Superior temporal gyrus (tissue), 1 donor: Measurements from ENCODE around the gene CADPS.

Source experiments
- DNase-seq: peaks from one replicate; pipeline ENCODE4 v3.0.0-alpha.2; 2016; ENCODE audit errors: extremely low spot score

CADPS gene

GRCh38 chr3:62375655-62376453, 499.4 kb downstream of the CADPS start:
- DNase-seq, result no peak

DNA sequence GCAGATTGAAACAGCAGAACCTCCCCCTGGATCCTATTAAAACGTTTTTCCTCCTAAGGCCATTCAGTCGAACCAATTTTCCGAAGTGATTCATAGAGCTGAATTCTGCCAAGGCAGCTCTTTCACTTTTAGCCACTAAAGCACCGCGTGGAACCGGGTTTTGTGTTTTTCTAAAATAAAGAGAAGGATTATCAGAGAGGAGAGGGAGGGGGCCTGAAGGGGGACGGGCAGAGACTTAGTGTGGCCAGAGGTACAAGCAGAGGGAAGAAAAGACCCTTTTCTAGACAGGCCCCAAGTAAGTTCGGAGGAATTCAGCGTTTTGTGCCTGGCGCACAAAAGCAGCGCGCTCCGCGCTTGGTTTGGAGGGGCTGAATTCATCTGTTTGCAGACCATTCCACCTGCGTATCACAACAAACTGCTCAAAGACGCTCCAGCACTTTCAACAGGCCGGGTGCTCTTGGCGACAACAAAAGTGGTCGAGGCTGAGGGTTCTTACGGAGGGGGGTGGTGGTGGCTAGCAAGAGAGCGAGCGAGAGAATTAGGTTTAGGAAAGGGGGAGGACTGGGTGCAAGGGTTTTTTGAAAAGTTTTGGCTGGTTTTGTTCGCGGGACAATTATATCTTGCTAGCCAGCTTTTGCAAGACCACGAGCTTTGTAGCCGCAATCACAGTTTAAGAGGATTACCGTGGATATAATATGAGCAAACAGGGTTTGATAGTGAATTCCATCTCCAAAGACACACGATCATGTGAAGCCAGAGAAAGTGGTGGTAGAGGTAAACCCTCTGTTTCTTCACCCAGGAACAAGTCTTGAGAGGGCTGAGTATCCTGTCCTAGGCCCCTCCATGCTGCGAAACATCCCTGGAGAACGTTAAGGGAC, 500.6 kb downstream of the CADPS start:
- DNase-seq, result no peak

- DNase-seq, result no peak
Measured at GRCh38 chr3:62373714-62374333, 501.4 kb downstream of the CADPS start.

DNA sequence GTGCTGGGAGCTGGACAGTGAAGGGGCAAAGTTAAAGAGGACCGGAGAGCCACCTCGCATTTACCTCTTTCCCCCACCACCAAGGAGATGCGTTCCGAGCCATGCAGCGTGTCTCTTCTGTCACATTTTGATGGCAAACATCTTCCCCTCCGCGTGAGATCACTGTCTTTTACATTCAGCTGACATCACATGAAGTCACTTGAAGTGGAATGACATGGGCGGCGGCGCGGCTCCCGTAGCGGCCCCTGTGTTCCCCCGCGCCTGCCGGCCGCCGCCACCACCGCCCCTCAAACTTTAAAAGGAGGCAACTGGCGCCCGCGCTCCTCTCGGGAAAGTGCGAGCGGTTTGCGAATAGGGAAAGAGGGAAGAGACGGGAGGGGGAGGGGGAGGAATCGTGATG, 502.0 kb downstream of the CADPS start, which contains the start of gene FEZF2:
Gene FEZF2 (minus strand): TSS at position 336 of the 400 bp plus-strand sequence. CDS start 682 bp downstream, outside the sequence.
- no peak for DNase-seq

DNA sequence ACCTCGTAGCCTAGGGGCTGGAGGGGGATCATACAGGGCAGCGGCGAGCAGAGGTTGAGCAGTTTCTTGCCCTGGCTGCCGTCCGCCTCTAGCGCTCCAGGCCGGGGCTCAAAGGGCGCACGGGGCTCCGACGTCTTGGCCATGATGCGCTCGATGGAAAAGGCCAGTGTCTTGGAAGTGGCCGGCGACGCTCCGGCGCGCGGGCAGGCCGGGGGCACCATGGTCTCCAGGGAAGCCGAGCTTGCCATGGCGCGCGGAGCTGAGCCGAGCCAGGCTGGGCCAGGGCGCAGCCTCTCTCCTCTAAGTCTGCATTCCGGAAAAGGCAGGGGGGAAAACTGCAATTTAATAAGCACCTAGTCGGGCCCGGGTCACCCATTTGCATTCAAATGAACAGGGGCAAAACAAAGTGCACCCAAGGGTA, 502.6 kb downstream of the CADPS start:
- DNase-seq, result no peak

- DNase-seq, result no peak
Measured at GRCh38 chr3:62371720-62372591, 503.3 kb downstream of the CADPS start.

DNA sequence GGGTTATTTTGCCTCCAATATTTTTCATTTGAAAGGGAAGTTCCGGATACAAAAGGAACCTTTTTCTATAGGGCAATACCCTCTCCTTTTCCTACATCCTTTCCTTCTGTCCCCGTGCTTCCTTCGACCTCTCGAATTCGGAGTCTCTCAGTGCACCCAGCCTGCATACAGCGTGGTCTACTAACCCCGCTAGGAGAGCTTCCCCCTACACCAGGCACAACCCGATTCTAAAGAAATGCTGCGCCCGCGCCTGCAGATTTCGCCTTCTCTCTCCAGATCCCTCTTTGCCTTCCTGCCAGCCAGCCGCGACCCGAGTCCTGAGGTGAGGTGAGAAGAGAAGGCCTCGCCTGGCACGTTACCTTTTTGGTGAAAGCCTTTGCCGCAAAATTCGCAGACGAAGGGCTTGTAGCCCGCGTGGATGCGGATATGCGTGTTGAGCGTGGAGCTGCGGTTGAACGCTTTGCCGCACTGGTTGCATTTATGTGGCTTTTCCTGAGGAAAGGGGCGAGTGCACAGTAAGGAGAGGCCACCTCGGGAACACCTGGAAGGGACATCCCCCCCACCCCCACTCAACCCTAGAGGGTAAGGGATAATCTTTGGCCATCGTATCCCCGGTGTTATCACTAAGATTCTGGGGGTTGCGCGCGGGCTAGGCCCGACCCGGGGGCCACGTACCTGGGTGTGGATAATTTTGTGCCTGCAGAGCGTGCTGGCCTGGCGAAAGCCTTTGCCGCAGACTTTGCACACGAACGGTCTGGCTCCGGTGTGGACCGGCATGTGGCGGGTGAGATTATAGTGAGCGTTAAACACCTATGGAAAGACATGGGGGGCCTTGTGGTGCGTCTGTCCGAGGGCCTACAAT, 504.1 kb downstream of the CADPS start:
- DNase-seq, result no peak

- no peak for DNase-seq
Measured at GRCh38 chr3:62370112-62370857, 504.9 kb downstream of the CADPS start.

GRCh38 chr3:62369476-62369743, 505.8 kb downstream of the CADPS start:
- DNase-seq, result no peak

DNA sequence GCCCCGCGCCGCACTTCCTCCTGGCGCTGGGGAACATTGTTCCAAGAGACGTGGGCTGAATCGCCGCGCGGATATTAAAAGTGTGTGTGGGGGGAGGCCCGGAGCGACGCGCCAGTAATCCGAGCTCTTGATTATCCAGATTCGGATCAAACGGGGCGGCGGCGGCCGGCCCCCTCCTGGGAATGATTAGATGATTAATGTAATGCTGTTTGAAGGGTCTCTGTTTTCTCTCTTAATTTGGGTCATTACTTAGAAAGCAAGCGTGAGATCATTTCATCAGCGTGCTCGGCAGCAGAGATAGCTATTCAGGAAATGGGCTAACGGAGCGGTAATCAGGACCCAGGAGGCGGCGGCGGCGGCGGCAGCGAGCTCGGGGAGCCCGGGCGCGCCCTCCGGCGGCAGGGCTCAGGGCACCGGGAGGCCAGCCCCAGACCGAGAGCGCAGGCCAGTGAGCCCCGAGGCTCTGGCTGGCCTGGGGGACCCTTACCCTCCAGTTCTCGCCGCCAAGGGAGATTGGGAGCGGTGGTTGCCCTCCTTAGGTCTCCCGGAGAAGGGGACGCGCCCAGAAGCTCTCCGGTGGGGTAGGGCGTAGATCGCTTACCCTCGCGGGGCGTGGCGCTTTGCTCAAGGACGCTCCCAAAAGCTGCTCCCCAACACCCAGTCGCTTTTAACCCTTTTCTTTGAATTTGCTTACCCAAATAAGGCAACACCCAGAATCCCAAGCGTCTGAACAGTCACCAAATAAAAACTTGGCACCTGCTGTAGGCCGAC, 506.3 kb downstream of the CADPS start:
- DNase-seq, result no peak

DNA sequence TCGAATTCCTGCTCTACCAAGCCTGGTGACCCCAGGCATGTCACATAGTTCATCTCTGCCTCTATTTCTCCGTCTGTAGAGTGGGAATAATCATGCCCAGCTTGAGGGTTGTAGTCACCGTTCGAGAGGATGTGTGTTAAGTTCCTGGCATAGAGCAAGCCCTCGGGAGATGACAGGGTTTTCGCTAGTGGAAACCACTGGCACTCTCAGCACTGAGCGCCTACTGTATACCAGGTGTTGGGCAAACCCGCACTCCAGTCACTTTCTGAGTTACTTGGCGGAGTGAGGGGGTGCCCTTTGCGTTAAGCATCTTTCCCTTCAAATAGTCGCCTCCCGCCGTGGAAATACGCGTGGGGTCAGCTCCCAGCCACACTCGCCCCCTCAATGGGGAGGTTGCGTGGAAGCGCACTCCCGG, 506.9 kb downstream of the CADPS start:
- no peak for DNase-seq

DNA sequence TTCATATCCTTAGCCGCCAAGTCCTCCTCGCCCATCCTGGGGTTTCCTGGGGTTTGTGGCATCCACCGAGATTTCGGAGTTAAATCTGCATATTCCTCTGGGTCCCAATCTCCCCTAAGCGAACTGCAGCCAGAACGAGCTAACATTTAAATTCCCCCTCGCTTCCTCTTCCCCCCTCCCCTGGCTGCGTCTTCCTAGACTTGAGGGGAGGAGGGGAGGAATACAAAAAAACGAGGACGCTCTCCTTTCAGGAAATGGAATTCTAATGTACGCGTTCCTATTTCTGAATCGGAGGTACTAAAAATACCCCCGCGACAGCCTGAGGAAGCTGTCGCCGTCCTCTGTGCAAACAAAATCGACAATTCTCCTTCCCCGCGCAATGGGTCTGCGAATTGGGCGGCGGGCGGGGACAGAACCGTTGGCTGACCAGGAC, 507.4 kb downstream of the CADPS start:
- DNase-seq, result no peak

- no peak for DNase-seq
Measured at GRCh38 chr3:62366126-62366484, 509.1 kb downstream of the CADPS start.

DNA sequence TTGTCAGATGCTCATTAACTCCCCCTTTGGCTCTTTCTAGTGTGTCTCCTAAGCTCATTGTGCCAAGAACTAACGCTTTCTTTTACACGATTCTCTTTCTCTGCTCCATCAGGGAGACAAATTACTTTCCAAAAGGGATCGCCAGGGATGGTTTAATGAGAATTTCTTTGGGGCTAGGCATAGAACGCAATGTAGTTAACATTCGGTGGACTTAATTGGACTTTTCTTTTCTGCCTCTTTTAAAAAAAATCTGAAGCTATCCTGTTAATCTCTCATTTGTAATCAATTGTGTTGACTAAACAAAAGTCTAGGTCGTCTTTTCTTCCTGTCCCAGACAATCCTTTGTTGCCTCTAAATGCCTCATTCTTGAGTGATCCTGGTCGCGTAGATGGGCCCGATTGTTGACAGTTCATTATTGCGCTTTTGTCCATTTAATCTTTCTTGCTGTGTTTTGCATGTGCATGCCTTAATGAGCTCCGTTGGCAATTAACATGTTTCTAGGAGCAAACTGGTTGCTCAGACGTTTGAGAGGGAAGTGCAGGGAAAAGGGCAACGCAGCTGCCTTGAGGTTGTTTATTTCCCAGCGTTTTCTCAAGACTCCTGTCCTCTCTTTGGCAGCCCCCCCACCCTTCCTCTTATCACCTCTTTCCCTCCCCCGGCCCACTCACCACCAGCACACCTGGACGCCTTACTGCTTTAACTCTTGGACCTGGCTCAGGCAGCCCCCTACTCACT, 509.7 kb downstream of the CADPS start:
- DNase-seq, result peak; percentile 47

GRCh38 chr3:62364191-62364590, 511.0 kb downstream of the CADPS start:
- no peak for DNase-seq

DNA sequence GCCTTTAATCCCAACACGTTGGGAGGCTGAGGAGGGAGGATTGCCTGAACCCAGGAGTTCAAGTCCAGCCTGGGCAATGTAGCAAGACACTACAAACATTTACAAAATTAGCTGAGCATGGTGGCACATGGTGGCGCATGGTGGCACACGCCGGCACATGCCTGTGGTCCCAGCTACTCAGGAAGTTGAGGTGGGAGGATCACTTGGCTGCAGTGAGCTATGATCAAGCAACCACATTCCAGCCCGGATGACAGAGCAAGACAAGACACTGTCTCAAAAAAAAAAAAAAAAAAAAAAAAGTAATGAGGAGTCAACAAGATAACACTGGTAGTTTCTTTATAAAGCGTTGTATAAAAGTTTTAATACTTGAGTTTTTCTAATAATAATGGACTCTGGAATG, 511.9 kb downstream of the CADPS start:
- no peak for DNase-seq

DNA sequence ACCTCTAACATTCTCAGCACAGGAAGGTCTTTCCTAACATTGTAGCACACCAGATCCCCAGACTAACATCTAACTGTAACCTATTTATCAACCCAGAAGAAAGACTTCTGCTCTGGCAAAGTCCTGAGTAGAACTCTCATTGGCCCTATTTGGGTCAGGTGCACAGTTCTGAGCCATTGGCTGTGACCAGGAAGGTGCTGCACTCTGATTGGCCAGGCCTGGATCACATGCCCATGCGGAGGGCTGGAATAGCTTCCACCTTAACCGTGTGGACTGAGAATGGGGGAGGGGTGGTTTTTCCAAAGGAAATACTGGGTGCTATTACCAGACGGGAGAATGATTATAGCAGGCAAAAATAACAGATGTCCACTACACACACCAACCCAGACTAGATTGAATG, 513.4 kb downstream of the CADPS start:
- DNase-seq, result no peak

- DNase-seq, result no peak
Measured at GRCh38 chr3:62361261-62361660, 514.0 kb downstream of the CADPS start.
